ENCODE data around the gene MORN1.

- TF ChIP-seq POLR2A (IDR thresholded peaks at IDR 0.05; ENCODE audit: low read depth, low read length) (no peak), MAX (IDR thresholded peaks at IDR 0.05; ENCODE audit: insufficient read depth, insufficient read length) (no peak), CTCF (IDR thresholded peaks at IDR 0.05; ENCODE audit: extremely low read depth in 1 of 2, insufficient read depth in 1 of 2, low read depth in 1 of 2, low read length in 2 of 2) (no peak), FOS (IDR thresholded peaks at IDR 0.05; ENCODE audit: borderline replicate concordance, insufficient read depth, low read length) (no peak)
Measured at GRCh38 chr1:2407166-2407990, 16.0 kb upstream of the MORN1 start.
